ENCODE measurements around the gene ZNRF3. TPM values are rescaled to one million over a fixed set of nuclear protein-coding genes. Genes with fewer than 3 reads are reported as not detected.

ZNRF3 gene
- total RNA-seq, 2 donors from 2014 or later = 7.9 to 11.5 TPM

- no peak for TF ChIP-seq CTCF (IDR thresholded peaks at IDR 0.05)
- Histone ChIP-seq H3K4me3 (no peak overlapping the region), H3K27ac (no peak overlapping the region), H3K27me3 (no peaks in the 10 kb centered on the region), H3K36me3 (no peaks in the 10 kb centered on the region), H3K4me1 (no peaks in the 10 kb centered on the region), H3K9me3 (no peaks in the 10 kb centered on the region)
- no peak for DNase-seq (ENCODE audit: low spot score)
These were observed 109.4 kb downstream of the ZNRF3 start for GRCh38 chr22:28992565-28993356.

GRCh38 chr22:28994522-28994921 lies 111.2 kb downstream of the ZNRF3 start:
- no peaks in the 10 kb centered on the region for H3K36me3 ChIP-seq
- H3K27me3 ChIP-seq = no peaks in the 10 kb centered on the region
- DNase-seq (ENCODE audit: low spot score) = no peak
- H3K4me1 ChIP-seq = no peaks in the 10 kb centered on the region
- H3K9me3 ChIP-seq = no peaks in the 10 kb centered on the region
- no peak overlapping the region for H3K4me3 ChIP-seq
- TF ChIP-seq CTCF (IDR thresholded peaks at IDR 0.05) = no peak
- no peak overlapping the region for H3K27ac ChIP-seq

GRCh38 chr22:28995551-28995950 lies 112.2 kb downstream of the ZNRF3 start:
- no peak overlapping the region for H3K27ac ChIP-seq
- H3K4me1 ChIP-seq = no peaks in the 10 kb centered on the region
- no peaks in the 10 kb centered on the region for H3K27me3 ChIP-seq
- no peaks in the 10 kb centered on the region for H3K9me3 ChIP-seq
- H3K4me3 ChIP-seq = no peak overlapping the region
- TF ChIP-seq CTCF (IDR thresholded peaks at IDR 0.05) = no peak
- DNase-seq (ENCODE audit: low spot score) = no peak
- no peaks in the 10 kb centered on the region for H3K36me3 ChIP-seq

- H3K4me3 ChIP-seq = no peak overlapping the region
- TF ChIP-seq CTCF (IDR thresholded peaks at IDR 0.05) = no peak
- no peaks in the 10 kb centered on the region for H3K9me3 ChIP-seq
- no peaks in the 10 kb centered on the region for H3K36me3 ChIP-seq
- H3K4me1 ChIP-seq = no peaks in the 10 kb centered on the region
- H3K27me3 ChIP-seq = no peaks in the 10 kb centered on the region
- no peak overlapping the region for H3K27ac ChIP-seq
- no peak for DNase-seq (ENCODE audit: low spot score)
These were observed 114.0 kb downstream of the ZNRF3 start for GRCh38 chr22:28997342-28997741.

GRCh38 chr22:28998681-28999080 lies 115.3 kb downstream of the ZNRF3 start:
- Histone ChIP-seq H3K36me3 (no peaks in the 10 kb centered on the region), H3K4me3 (no peak overlapping the region), H3K27ac (no peak overlapping the region), H3K4me1 (no peaks in the 10 kb centered on the region), H3K9me3 (no peaks in the 10 kb centered on the region), H3K27me3 (no peaks in the 10 kb centered on the region)
- DNase-seq (ENCODE audit: low spot score) = no peak
- TF ChIP-seq CTCF (IDR thresholded peaks at IDR 0.05) = no peak

GRCh38 chr22:28999510-28999909 lies 116.1 kb downstream of the ZNRF3 start:
- Histone ChIP-seq H3K9me3 (no peaks in the 10 kb centered on the region), H3K27ac (no peak overlapping the region), H3K4me1 (peaks cover 0 to 6% of the 10 kb centered on the region in 2 donors), H3K36me3 (no peaks in the 10 kb centered on the region), H3K4me3 (no peak overlapping the region), H3K27me3 (no peaks in the 10 kb centered on the region)
- no peak for DNase-seq (ENCODE audit: low spot score)
- no peak for TF ChIP-seq CTCF (IDR thresholded peaks at IDR 0.05)

All from right atrium auricular region (tissue), 2 donors.